A673 (cell line): Measurements from ENCODE around the gene USP20.

ENCODE experiments used
- CTCF ChIP-seq: fragments of 300-800, 200-600 bp; sonication (generic); conservative IDR thresholded peaks from 2 replicates; pipeline ENCODE4 v1.5.1; 2017; ENCODE audit warnings: low read depth, mild to moderate bottlenecking, antibody characterized with exemption, low read length, moderate library complexity, mixed read lengths
- EZH2 ChIP-seq: fragments of 200-600 bp; sonication (generic); IDR thresholded peaks from 2 replicates; pipeline ENCODE4 v1.6.1; 2017; ENCODE audit warnings: borderline replicate concordance, low read depth, mild to moderate bottlenecking, mixed read lengths, antibody characterized with exemption, low read length; ENCODE audit not compliant: poor library complexity, severe bottlenecking

GRCh38 chr9:129828051-129828450, 7.2 kb upstream of the USP20 start:
- no peak for TF ChIP-seq CTCF
- no peak for TF ChIP-seq EZH2
